NCI-H82 (cell line): ENCODE results near the gene DNAAF1.
"Not testable (repeated sequence)": the region's sequence is repeated elsewhere in the genome, so short reads cannot be mapped to it uniquely, and the experiment has no call there.

Experiments
- DNase-seq: peaks from one replicate; lab custom pipeline; 2025; lab: John Stamatoyannopoulos, UW

The DNAAF1 gene

DNA sequence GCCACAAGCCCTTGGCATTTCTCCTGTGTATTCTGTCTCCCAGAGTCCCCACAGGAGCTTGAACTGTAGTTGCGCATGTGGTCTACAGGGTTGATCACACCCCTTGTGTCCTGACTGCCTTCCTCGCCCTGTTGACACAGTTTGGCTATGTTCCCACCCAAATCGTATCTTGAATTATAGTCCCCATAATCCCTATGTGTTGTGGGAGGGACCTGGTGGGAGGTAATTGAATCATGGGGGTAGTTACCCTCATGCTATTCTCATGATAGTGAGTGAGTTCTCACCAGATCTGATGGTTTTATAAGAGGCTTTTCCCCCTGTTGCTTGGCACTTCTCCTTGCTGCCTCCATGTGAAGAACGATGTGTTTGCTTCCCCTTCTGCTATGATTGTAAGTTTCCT is 67.0 kb downstream of the DNAAF1 start:
- DNase-seq, result no peak

DNA sequence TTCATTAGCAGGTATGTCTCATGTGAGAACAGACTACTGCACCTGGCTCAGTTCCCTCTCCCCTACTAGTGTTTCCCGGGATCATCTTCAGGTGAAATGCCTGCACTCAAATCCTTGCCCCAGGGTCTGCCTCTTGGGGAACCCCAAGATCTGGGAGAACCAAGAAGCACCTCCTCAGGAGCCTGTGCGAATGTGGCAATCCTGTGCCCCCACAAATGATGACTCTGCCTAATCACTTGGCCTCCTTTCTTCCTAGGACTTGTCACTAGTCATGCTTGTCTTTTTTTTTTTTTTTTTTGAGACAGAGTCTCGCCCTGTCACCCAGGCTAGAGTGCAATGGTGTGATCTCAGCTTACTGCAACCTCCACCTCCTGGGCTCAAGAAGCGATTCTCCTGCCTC is 67.5 kb downstream of the DNAAF1 start:
- no peak for DNase-seq

- DNase-seq, result no peak
Measured at GRCh38 chr16:84214451-84215066, 69.5 kb downstream of the DNAAF1 start.

- no peak for DNase-seq
Measured at GRCh38 chr16:84215531-84215930, 70.4 kb downstream of the DNAAF1 start.

DNA sequence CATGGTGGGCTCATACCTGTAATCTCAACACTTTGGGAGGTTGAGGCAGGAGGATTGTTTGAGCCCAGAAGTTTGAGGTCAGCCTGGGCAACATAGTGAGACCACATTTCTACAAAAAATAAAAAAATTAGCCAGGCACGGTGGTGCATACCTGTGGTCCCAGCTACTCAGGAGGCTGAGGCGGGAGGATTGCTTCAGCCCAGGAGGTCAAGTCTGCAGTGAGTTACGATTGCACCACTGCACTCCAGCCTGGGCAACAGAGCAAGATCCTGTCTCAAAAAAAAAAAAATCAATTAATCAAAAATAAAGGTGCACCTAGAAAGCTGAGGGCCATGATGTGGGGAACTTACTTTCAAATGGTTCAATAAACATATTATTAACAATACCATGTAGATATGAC is 71.0 kb downstream of the DNAAF1 start:
- DNase-seq, result not testable (repeated sequence)

GRCh38 chr16:84218176-84218823 is 73.2 kb downstream of the DNAAF1 start:
- no peak for DNase-seq

- DNase-seq, result no peak
Measured at GRCh38 chr16:84218956-84219355, 73.8 kb downstream of the DNAAF1 start.

DNA sequence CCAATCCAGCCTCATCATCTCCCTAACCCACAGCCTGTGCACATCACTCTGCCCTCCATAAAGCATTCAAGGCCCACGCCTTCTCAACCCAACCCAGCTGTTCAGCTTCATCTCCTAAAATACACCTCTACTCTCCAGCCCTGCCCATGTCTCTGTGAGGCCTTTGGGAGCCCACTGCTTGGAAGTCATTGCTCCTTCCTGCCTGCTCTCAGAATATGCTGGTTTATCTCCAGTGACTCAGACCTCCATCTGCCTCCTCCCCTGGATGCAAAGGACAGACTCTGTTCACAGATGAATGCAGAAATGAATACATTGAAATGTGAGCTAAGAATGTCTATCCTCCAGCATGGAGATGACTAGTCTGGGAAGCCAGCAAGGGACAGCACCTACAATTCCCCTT is 75.7 kb downstream of the DNAAF1 start:
- no peak for DNase-seq

GRCh38 chr16:84223456-84223855 is 78.3 kb downstream of the DNAAF1 start:
- no peak for DNase-seq

DNA sequence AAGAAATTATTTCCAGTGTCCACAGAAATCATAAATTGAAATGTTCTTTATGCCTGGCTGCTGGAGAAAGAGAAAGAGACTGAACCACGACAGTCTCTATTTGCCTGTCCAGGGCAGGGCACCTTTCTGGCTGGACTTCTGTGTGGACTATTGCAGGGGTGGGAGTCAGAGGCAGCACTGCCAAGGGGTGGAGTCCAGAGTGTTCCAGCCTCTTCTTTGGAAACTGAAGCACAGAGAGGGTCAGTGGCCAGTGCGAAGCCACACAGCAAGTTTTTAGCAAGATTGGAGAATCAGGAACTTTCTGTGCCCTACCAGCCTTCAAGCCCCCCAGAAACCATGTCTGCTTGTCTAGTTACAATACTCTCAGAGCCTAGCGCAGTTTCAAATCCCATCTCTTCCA is 79.4 kb downstream of the DNAAF1 start:
- no peak for DNase-seq

GRCh38 chr16:84225126-84225525 is 80.0 kb downstream of the DNAAF1 start:
- no peak for DNase-seq

GRCh38 chr16:84225571-84225970 is 80.5 kb downstream of the DNAAF1 start:
- no peak for DNase-seq

DNA sequence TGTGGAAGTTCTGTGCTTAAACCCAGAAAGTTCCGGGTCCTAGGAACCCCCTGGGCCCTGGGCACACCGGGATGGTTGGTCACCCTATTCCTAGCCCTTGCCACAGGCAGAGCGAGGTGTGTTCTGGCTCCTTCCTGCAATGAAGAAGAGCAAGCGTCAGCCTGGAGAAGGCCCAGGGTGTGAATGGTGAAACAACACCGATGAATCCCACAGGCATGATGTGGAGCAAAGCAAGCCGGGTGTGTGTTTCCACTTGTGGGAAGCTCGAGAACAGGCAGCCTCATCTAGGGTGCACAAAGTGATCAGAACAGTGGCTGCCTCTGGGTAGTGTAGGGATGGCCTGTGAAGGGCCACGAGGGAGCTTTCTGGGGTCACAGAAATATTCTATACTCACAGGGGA is 80.9 kb downstream of the DNAAF1 start:
- DNase-seq, result no peak
